Esophagus squamous epithelium (tissue), 5 donors: ENCODE measurements around the gene LRIT3. TPM values are rescaled to one million over a fixed set of nuclear protein-coding genes. Genes with fewer than 3 reads are reported as not detected.
A peak's percentile ranks its signal among the peaks of the same experiment; 100 is the strongest.

ENCODE experiments used
- DNase-seq: peaks from one replicate; lab custom pipeline; 2025; lab: John Stamatoyannopoulos, UW
- H3K27ac ChIP-seq, 4 donors: fragments of 200-600 bp; sonication (generic); one replicate each; pipeline ENCODE4 v1.5.1; 2016 to 2019; ENCODE audit warnings: mild to moderate bottlenecking in 1 of 4
- H3K27me3 ChIP-seq, 4 donors: fragments of 200-600 bp; sonication (generic); 1 replicate in 3 of 4; 2 replicates in 1 of 4; pipeline versions ENCODE4 v1.5.1 to v1.6.0; 2017 to 2021; ENCODE audit warnings: antibody characterized with exemption in 1 of 4
- H3K36me3 ChIP-seq, 3 donors: fragments of 200-600 bp; sonication (generic); one replicate each; pipeline ENCODE4 v1.5.1; 2016 to 2019
- H3K4me1 ChIP-seq, 3 donors: fragments of 200-600 bp; sonication (generic); one replicate each; pipeline ENCODE4 v1.5.1; 2017 to 2019
- H3K4me3 ChIP-seq, 4 donors: fragments of 200-600 bp; sonication (generic); 1 replicate in 3 of 4; 2 replicates in 1 of 4; pipeline ENCODE4 v1.5.1; 2016 to 2019; ENCODE audit warnings: mild to moderate bottlenecking in 2 of 4, moderate library complexity in 1 of 4
- H3K9me3 ChIP-seq, 3 donors: fragments of 200-600 bp; sonication (generic); one replicate each; pipeline ENCODE4 v1.5.1; 2016 to 2019
- POLR2A ChIP-seq, 4 donors: fragments of 450-650 bp; IDR thresholded peaks; one replicate each; pipeline ENCODE4 v1.6.1; 2017; ENCODE audit warnings: antibody characterized with exemption in 4 of 4, mild to moderate bottlenecking in 4 of 4, moderate library complexity in 3 of 4
- WGBS, 2 donors: methylation state at CpG; one replicate each; pipeline ENCODE4 v1.1.5; 2018; 5-methylcytosine and 5-hydroxymethylcytosine counted together
- intact Hi-C: fragments of 100-400 bp; cut with DNase I; formaldehyde crosslinking; loops from one replicate; pipeline ENCODE4 v1.15.0; 2022
- total RNA-seq, 4 donors: library from RNA; depleted of rRNA; stranded (reverse); fragments of >200 nt; gene quantifications; one replicate each; pipeline ENCODE4 v1.1.0, GENCODE V29; 2016
- TF ChIP-seq, protein P1 (sequence below), 6 experiments: fragments of 450-650 bp in 4 of 6; fragments of 200-600 bp in 2 of 6; sonication (generic) in 2 of 6; IDR thresholded peaks; one replicate each; pipeline ENCODE4 v1.5.1; 2016 to 2019; ENCODE audit warnings: antibody characterized with exemption in 6 of 6, mild to moderate bottlenecking in 4 of 6, moderate library complexity in 4 of 6
- donor health status: DM: yes; HTN: yes; CAD: no.

Gene LRIT3
- total RNA-seq, 4 donors from 2014 or later, result 0.15 to 0.38 TPM; not detected in 2

DNA sequence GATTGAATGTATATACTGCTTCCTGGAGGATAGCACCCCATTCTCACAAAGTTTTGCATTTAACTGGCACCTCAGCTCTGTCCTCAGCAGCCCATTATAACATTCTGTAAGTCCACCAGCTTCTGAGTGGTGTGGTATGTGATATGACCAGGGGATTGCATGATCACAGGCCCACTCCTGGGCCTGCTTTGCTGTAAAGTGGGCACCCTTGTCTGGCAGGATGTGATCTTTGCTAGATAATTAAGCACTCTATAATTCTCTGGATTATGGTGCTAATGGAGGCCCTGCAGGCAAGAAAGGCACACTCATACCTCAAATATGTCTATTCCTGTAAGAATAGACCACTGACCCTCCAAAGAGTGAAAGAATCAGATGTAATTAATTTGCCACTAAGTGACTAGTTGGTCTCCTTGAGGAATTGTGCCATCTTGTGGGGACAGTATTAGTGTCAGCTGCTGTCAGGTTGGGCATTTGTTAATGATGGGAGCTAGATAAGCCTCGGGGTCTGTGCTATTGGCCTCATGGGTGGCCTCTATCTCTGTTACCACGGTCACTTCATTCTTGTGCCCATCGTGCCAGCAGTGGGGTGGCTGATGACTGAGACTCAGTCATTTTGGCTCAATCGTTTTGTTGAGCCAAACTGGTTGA is 43.9 kb upstream of the LRIT3 start:
- intact Hi-C loops, result no loop called here
- H3K27ac ChIP-seq, result no peak overlapping the region
- 24 to 35% methylated on average over 4 of the region's 4 CpGs for WGBS, 2 donors
- TF ChIP-seq, protein P1, sequence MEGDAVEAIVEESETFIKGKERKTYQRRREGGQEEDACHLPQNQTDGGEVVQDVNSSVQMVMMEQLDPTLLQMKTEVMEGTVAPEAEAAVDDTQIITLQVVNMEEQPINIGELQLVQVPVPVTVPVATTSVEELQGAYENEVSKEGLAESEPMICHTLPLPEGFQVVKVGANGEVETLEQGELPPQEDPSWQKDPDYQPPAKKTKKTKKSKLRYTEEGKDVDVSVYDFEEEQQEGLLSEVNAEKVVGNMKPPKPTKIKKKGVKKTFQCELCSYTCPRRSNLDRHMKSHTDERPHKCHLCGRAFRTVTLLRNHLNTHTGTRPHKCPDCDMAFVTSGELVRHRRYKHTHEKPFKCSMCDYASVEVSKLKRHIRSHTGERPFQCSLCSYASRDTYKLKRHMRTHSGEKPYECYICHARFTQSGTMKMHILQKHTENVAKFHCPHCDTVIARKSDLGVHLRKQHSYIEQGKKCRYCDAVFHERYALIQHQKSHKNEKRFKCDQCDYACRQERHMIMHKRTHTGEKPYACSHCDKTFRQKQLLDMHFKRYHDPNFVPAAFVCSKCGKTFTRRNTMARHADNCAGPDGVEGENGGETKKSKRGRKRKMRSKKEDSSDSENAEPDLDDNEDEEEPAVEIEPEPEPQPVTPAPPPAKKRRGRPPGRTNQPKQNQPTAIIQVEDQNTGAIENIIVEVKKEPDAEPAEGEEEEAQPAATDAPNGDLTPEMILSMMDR (IDR thresholded peaks at IDR 0.05), result peak in 5 of 6 experiments; percentile 14 to 57 (median 17)
- TF ChIP-seq POLR2A (IDR thresholded peaks at IDR 0.05), result no peak
- H3K4me3 ChIP-seq, result no peak overlapping the region
- no peaks in the 10 kb centered on the region for H3K27me3 ChIP-seq
- no peaks in the 10 kb centered on the region for H3K9me3 ChIP-seq
- DNase-seq, result no peak
- H3K36me3 ChIP-seq, result no peaks in the 10 kb centered on the region
- peaks cover 0 to 17% (median 7%) of the 10 kb centered on the region in 3 donors for H3K4me1 ChIP-seq

DNA sequence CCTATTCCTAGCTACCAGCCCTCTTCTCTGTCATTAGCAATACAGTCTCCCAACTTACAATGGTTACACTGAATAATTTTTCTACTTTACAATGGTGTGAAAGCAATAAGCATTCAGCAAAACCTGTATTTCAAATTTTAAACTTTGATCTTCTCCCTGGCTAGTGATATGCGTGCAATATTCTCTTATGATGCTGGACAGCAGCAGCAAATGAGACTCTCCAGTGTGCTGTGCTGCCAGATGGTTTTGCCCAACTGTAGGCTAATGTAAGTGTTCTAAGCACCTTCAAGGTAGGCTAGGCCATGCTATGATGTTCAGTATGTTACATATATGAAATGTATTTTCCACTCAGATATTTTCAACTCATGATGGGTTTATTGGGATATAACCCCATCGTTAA is 38.3 kb upstream of the LRIT3 start:
- no peak overlapping the region for H3K27ac ChIP-seq
- peaks cover 0 to 6% (median 4%) of the 10 kb centered on the region in 3 donors for H3K4me1 ChIP-seq
- TF ChIP-seq, protein P1 (IDR thresholded peaks at IDR 0.05), result no peak
- no peak for TF ChIP-seq POLR2A (IDR thresholded peaks at IDR 0.05)
- no peak for DNase-seq
- no peaks in the 10 kb centered on the region for H3K27me3 ChIP-seq
- H3K4me3 ChIP-seq, result no peak overlapping the region
- H3K9me3 ChIP-seq, result no peaks in the 10 kb centered on the region
- intact Hi-C loops, result loop anchor here (10.0 kb wide), 1 partner anchor 105 kb away; the partner anchor contains the start of gene CASP6
- WGBS, 2 donors, result 97% methylated on average over 2 of the region's 2 CpGs
- no peaks in the 10 kb centered on the region for H3K36me3 ChIP-seq

DNA sequence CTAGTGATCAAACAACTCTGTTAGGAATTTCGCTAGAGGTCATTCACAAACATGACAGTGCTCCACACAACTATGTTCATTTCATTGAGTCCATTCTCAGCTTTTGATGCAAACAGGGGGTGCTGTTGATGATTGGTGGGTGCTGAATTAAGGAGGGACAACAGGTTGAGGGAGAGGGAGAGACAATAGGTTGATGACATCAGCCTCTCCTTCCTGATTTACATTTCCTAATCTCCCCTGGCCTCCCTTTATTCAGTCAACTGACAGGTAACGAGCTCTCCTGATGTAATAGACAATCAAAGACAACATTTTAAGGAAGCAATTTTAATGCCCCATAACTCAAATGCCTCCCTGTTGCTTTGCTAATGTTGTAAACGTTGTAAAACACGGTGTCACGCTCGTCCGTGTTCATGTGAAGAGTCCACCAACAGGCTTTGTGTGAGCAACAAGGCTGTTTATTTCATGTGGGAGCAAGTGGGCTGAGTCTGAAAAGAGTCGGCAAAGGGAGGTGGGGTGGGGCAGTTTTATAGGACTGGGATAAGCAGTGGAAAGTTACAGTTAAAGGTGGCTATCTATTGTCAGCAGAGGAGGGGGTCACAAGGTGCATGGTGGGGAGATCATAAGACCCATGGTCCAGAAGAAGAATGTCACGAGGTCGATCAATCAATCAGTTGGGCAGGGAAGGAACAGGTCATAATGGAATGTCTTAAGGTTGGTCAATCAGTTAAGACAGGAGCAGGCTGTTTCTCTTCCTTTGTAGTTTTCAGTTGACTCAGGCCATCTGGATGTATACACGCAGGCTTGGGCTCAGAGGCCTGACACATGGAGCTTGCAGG is 37.1 kb upstream of the LRIT3 start:
- Histone ChIP-seq H3K36me3 (no peaks in the 10 kb centered on the region), H3K4me3 (no peak overlapping the region), H3K27me3 (no peaks in the 10 kb centered on the region), H3K4me1 (peaks cover 0 to 9% (median 4%) of the 10 kb centered on the region in 3 donors), H3K9me3 (no peaks in the 10 kb centered on the region), H3K27ac (no peak overlapping the region)
- 66 to 68% methylated on average over 11 of the region's 11 CpGs for WGBS, 2 donors
- no peak for TF ChIP-seq POLR2A (IDR thresholded peaks at IDR 0.05)
- TF ChIP-seq, protein P1 (IDR thresholded peaks at IDR 0.05), result no peak
- intact Hi-C loops, result loop anchor here (10.0 kb wide), 1 partner anchor 106 kb away; the partner anchor contains the start of gene CASP6
- DNase-seq, result no peak

DNA sequence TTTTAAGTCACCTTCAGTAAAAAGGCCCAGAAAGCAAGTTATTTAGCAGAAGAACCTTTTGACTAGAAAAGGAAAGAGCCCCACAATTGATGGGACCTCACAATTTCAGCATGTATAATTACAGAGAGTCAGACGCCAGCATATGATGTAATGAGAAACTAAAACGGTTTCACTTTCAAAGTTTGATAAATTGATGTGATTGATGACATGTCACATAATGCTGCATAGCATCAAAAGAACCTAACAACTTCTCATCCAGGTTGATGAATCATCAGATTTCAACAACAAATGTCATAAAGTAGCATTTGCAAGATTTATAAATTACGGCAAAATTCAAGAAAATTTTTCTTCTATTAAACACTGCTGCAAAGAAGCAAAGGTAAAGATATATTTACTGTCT is 36.2 kb upstream of the LRIT3 start:
- Histone ChIP-seq H3K27ac (no peak overlapping the region), H3K36me3 (no peaks in the 10 kb centered on the region), H3K27me3 (no peaks in the 10 kb centered on the region), H3K9me3 (no peaks in the 10 kb centered on the region), H3K4me1 (peaks cover 0 to 18% (median 9%) of the 10 kb centered on the region in 3 donors), H3K4me3 (no peak overlapping the region)
- TF ChIP-seq POLR2A (IDR thresholded peaks at IDR 0.05), result no peak
- TF ChIP-seq, protein P1 (IDR thresholded peaks at IDR 0.05), result no peak
- intact Hi-C loops, result loop anchor here (10.0 kb wide), 1 partner anchor 107 kb away; the partner anchor contains the start of gene CASP6
- 31 to 33% methylated on average over 3 of the region's 3 CpGs for WGBS, 2 donors
- DNase-seq, result no peak
